A549 (cell line): Measurements from ENCODE around the gene LELP1. TPM values are rescaled to one million over a fixed set of nuclear protein-coding genes. Genes with fewer than 3 reads are reported as not detected.
"Not testable (repeated sequence)": the region's sequence is repeated elsewhere in the genome, so short reads cannot be mapped to it uniquely, and the experiment has no call there.

Experiments used
- ATAC-seq, 2 experiments: fragments of 200-7000 bp in 1 of 2; fragments of >200 bp in 1 of 2; cut with Nextera tagmentation in 1 of 2; cut with Tn5 transposase in 1 of 2; 3 replicates each; pipeline versions ENCODE4 v1.8.0 to v1.9.1; 2018 to 2020; ENCODE audit warnings: mild to moderate bottlenecking in 1 of 2, moderate library complexity in 1 of 2
- CTCF ChIA-PET: fragments of 300-600 bp; sonication (Branson Sonifier 250); formaldehyde crosslinking; extraction: SDS; loops from one replicate; lab custom pipeline; 2021; ENCODE audit warnings: antibody characterized with exemption, inconsistent platforms; lab: Yijun Ruan, JAX
- POLR2A ChIA-PET: fragments of 350-600 bp; formaldehyde crosslinking; extraction: SDS; loops from one replicate; lab custom pipeline; 2021; ENCODE audit warnings: antibody characterized with exemption, inconsistent platforms; lab: Yijun Ruan, JAX
- DNase-seq, 2 experiments: peaks; one replicate each; pipeline versions ENCODE4 v3.0.0 to v3.0.0-alpha.2; 2011 to 2016; ENCODE audit warnings: low read depth in 1 of 2, low spot score in 1 of 2
- FAIRE-seq: peaks from 2 replicates; lab custom pipeline; 2011; peaks lifted over from hg19 to GRCh38; lab: Jason Lieb, UNC
- H3K27ac ChIP-seq, 2 experiments: fragments of >200 bp; sonication (Bioruptor Twin); formaldehyde crosslinking; 3 replicates each; pipeline ENCODE4 v1.5.1; 2016 to 2017
- H3K4me1 ChIP-seq: fragments of >200 bp; sonication (Bioruptor Twin); formaldehyde crosslinking; 3 replicates; pipeline ENCODE4 v1.6.1; 2016
- H3K4me2 ChIP-seq: fragments of >200 bp; sonication (Bioruptor Twin); formaldehyde crosslinking; 3 replicates; pipeline ENCODE4 v1.6.1; 2016
- H3K4me3 ChIP-seq: fragments of >200 bp; sonication (Bioruptor Twin); formaldehyde crosslinking; 3 replicates; pipeline ENCODE4 v1.5.1; 2016
- H3K9me3 ChIP-seq: fragments of >200 bp; sonication (Bioruptor Twin); formaldehyde crosslinking; 3 replicates; pipeline ENCODE4 v1.6.1; 2016
- ATOH8 ChIP-seq: fragments of 250-450 bp; sonication (Bioruptor Pico); IDR thresholded peaks from 2 replicates; pipeline ENCODE4 v1.5.0; 2020; ENCODE audit warnings: low read depth, mild to moderate bottlenecking, moderate library complexity
- CBX8 ChIP-seq: fragments of 200-600 bp; sonication (generic); IDR thresholded peaks from 2 replicates; pipeline ENCODE4 v1.6.1; 2016
- EHF ChIP-seq: fragments of 250-450 bp; sonication (Bioruptor Pico); IDR thresholded peaks from 2 replicates; pipeline ENCODE4 v1.5.0; 2020; ENCODE audit warnings: mild to moderate bottlenecking
- EP300 ChIP-seq, 2 experiments: fragments of >200 bp; sonication (Bioruptor Twin); formaldehyde crosslinking; IDR thresholded peaks; 2 replicates in 1 of 2; 3 replicates in 1 of 2; pipeline ENCODE4 v1.6.1; 2016 to 2017
- ESRRA ChIP-seq: fragments of 150-350 bp; IDR thresholded peaks from 2 replicates; pipeline ENCODE4 v1.6.1; 2014; ENCODE audit warnings: mild to moderate bottlenecking, low read length, borderline replicate concordance
- FOSL2 ChIP-seq, 2 experiments: fragments of 450-650 bp in 1 of 2; fragments of >200 bp in 1 of 2; sonication (Bioruptor Twin) in 1 of 2; formaldehyde crosslinking; IDR thresholded peaks; 2 replicates each; pipeline versions ENCODE4 v1.5.0 to v1.6.1; 2016 to 2020; ENCODE audit warnings: mild to moderate bottlenecking in 1 of 2, moderate library complexity in 1 of 2
- GATA3 ChIP-seq: IDR thresholded peaks from 2 replicates; pipeline ENCODE4 v1.6.1; 2012; ENCODE audit warnings: borderline replicate concordance
- KDM5A ChIP-seq: fragments of 200-600 bp; sonication (generic); IDR thresholded peaks from 2 replicates; pipeline ENCODE4 v1.6.1; 2016; ENCODE audit warnings: antibody characterized with exemption, mild to moderate bottlenecking
- MAFK ChIP-seq: fragments of 450-650 bp; IDR thresholded peaks from 2 replicates; pipeline ENCODE4 v1.6.1; 2014; ENCODE audit not compliant: partially characterized antibody
- POLR2A ChIP-seq: IDR thresholded peaks from 2 replicates; pipeline ENCODE4 v1.6.1; 2012; ENCODE audit warnings: mild to moderate bottlenecking, low read length
- RAD21 ChIP-seq, 2 experiments: fragments of >200 bp in 1 of 2; sonication (Bioruptor Twin) in 1 of 2; formaldehyde crosslinking in 1 of 2; IDR thresholded peaks in 1 of 2; conservative IDR thresholded peaks in 1 of 2; 2 replicates in 1 of 2; 3 replicates in 1 of 2; pipeline ENCODE4 v1.6.1; 2012 to 2018; ENCODE audit warnings: inconsistent platforms in 1 of 2
- RCOR1 ChIP-seq: fragments of 150-350 bp; IDR thresholded peaks from 2 replicates; pipeline ENCODE4 v1.6.1; 2014; ENCODE audit warnings: antibody characterized with exemption, low read length, low read depth
- RNF2 ChIP-seq: fragments of 200-600 bp; sonication (generic); IDR thresholded peaks from 2 replicates; pipeline ENCODE4 v1.6.1; 2016; ENCODE audit warnings: low read depth, mild to moderate bottlenecking, antibody characterized with exemption, moderate library complexity, borderline replicate concordance
- SMC3 ChIP-seq: fragments of >200 bp; sonication (Bioruptor Twin); formaldehyde crosslinking; IDR thresholded peaks from 3 replicates; pipeline ENCODE4 v1.6.1; 2018; ENCODE audit warnings: inconsistent platforms
- ZC3H11A ChIP-seq: fragments of 450-650 bp; IDR thresholded peaks from 2 replicates; pipeline ENCODE4 v1.6.1; 2014; ENCODE audit warnings: antibody characterized with exemption, mild to moderate bottlenecking
- WGBS: methylation state at CpG from one replicate; pipeline ENCODE4 v1.1.6; 2017; ENCODE audit errors: missing lambda C conversion rate; 5-methylcytosine and 5-hydroxymethylcytosine counted together
- polyA plus RNA-seq, 4 experiments: library from polyadenylated mRNA; depleted of rRNA in 3 of 4; stranded (reverse); fragments of >200 nt; fragmentation: RNase III in 1 of 4; extraction: RNeasy Plus Mini Kit Qiagen cat#74134 plus additional on column Dnase treatment in 1 of 4; gene quantifications; 2 replicates in 3 of 4; 3 replicates in 1 of 4; pipeline ENCODE4 v1.2.3, GENCODE V29; 2011 to 2017
- TF ChIP-seq, protein P1 (sequence below): fragments of 150-350 bp; IDR thresholded peaks from 2 replicates; pipeline ENCODE4 v1.6.1; 2014; ENCODE audit warnings: low read depth, mild to moderate bottlenecking, low read length
- TF ChIP-seq, protein P2 (sequence below): fragments of >200 bp; sonication (Bioruptor Twin); formaldehyde crosslinking; IDR thresholded peaks from 2 replicates; pipeline ENCODE4 v1.6.1; 2016
- TF ChIP-seq, protein P3 (sequence below): fragments of 250-450 bp; sonication (Bioruptor Pico); IDR thresholded peaks from 2 replicates; pipeline ENCODE4 v1.5.0; 2021; ENCODE audit warnings: mild to moderate bottlenecking, moderate library complexity, borderline replicate concordance

The LELP1 gene
- polyA plus RNA-seq, 2 of the 4 experiments (the other 2 are of a cell fraction): not detected

GRCh38 chr1:153227810-153228209 lies 24.6 kb downstream of the LELP1 start:
- no peak overlapping the region for H3K4me2 ChIP-seq
- CTCF ChIA-PET: interaction anchor here (0.8 to 3.1 kb wide), 2 partner anchors 10 to 195 kb away, joined by 3 to 15 read pairs; no protein-coding TSS in a partner anchor
- H3K4me1 ChIP-seq: no peaks in the 10 kb centered on the region
- H3K27ac ChIP-seq: no peak overlapping the region
- H3K4me3 ChIP-seq: no peak overlapping the region
- TF ChIP-seq ZC3H11A (no peak), GATA3 (no peak), MAFK (no peak), KDM5A (no peak), RCOR1 (no peak)
- TF ChIP-seq, protein P1, sequence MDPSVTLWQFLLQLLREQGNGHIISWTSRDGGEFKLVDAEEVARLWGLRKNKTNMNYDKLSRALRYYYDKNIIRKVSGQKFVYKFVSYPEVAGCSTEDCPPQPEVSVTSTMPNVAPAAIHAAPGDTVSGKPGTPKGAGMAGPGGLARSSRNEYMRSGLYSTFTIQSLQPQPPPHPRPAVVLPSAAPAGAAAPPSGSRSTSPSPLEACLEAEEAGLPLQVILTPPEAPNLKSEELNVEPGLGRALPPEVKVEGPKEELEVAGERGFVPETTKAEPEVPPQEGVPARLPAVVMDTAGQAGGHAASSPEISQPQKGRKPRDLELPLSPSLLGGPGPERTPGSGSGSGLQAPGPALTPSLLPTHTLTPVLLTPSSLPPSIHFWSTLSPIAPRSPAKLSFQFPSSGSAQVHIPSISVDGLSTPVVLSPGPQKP: no peak
- TF ChIP-seq, all 56 proteins: peak for 0
- WGBS: 17% methylated on average over 2 of the region's 2 CpGs
- H3K9me3 ChIP-seq: no peaks in the 10 kb centered on the region
- POLR2A ChIA-PET: no interaction called here
- no peak for FAIRE-seq
- no peak for DNase-seq
- ATAC-seq: no peak

GRCh38 chr1:153228491-153228890 lies 25.3 kb downstream of the LELP1 start:
- H3K4me3 ChIP-seq: no peak overlapping the region
- CTCF ChIA-PET: interaction anchor here (0.8 to 3.1 kb wide), 6 partner anchors 10 to 575 kb away, joined by 3 to 15 read pairs (median 3); no protein-coding TSS in a partner anchor
- no peak overlapping the region for H3K4me2 ChIP-seq
- WGBS: 23% methylated on average over 1 of the region's 1 CpG
- no peaks in the 10 kb centered on the region for H3K9me3 ChIP-seq
- TF ChIP-seq ATOH8 (no peak), RNF2 (no peak)
- no peak for FAIRE-seq
- no peak for ATAC-seq
- DNase-seq: no peak
- POLR2A ChIA-PET: no interaction called here
- no peaks in the 10 kb centered on the region for H3K4me1 ChIP-seq
- H3K27ac ChIP-seq: no peak overlapping the region

DNA sequence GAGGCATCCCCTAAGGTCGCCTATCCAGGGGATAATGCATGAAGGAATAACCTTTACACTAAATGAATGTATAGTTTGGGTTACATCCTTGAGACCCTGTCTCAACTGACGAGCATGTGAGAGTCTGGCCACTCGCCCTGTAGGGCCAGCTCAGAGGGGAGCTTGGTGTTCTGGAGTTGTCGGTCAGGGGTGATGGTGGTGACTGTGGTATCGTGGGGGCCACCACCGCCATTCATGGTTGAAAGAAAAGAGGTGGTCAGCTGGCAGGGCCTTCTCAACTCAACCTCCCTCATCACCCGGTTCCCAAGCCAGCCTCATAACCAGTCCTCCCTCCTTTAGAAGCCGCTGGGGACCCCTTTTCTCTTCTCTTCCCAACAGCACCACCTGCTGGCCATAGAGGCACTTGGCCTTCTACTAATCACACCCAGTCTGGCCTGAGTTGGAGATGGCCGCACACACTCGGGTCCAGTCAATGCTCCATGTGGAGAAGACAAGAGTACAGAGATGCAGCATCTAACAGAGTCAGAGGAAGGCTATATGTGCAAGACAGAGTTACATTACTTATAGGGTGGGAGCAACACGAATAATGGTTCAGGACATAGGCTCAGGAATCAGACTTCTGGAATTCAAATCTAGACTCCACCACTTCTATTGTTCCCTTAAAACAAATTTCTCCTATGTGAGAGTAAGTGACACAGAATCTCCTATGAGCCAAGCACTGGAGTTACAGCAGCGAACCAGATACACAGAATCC lies 26.0 kb downstream of the LELP1 start:
- FAIRE-seq: peak; percentile 88
- CTCF ChIA-PET: interaction anchor here (0.8 to 3.1 kb wide), 7 partner anchors 9 to 576 kb away, joined by 3 to 15 read pairs (median 3); no protein-coding TSS in a partner anchor
- POLR2A ChIA-PET: not testable (repeated sequence)

DNA sequence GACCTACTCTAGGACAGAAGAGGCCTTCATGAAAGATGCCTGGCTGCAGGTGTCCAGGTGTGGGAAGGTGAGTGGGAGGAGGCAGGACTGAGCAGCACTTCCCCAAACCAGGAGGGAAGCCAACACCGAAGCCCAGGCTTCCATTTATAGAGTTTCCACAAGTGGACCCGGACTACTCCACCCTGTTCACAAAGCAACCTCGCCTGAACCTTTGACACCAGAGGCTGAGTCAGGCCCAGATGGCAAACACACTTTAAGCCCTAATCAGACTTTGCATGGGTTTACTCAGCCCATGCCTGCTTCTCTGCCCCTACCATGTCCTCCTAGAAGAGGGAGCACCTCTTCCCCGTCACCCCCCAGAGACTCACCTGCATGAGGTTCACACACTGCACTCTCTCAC lies 28.1 kb downstream of the LELP1 start:
- H3K4me2 ChIP-seq: no peak overlapping the region
- TF ChIP-seq CBX8: no peak
- no peak overlapping the region for H3K4me3 ChIP-seq
- 12% methylated on average over 4 of the region's 4 CpGs for WGBS
- no peaks in the 10 kb centered on the region for H3K9me3 ChIP-seq
- POLR2A ChIA-PET: no interaction called here
- no peak overlapping the region for H3K27ac ChIP-seq
- H3K4me1 ChIP-seq: no peaks in the 10 kb centered on the region
- ATAC-seq (no peak), FAIRE-seq (no peak), DNase-seq (no peak)
- CTCF ChIA-PET: interaction anchor here (1.3 to 1.6 kb wide), 3 partner anchors 18 to 22 kb away, joined by 3 to 5 read pairs (median 3); no protein-coding TSS in a partner anchor

More for the DNA sequence above, 26.0 kb downstream of the LELP1 start:
- H3K9me3 ChIP-seq: not testable (repeated sequence)
- TF ChIP-seq SMC3: 0 out of 3 replicates have a peak, but pooled peaks have one; percentile 6
- peak in 1 of 2 experiments; percentile 28; a peak in 1 of 5 replicates for TF ChIP-seq RAD21 (conservative IDR thresholded peaks at IDR 0.05 in 1 of 2, IDR thresholded peaks at IDR 0.05 in 1 of 2)
- TF ChIP-seq, all 56 proteins: peak for 2; not testable (repeated sequence) for 54
- ATAC-seq: peak; percentile 79 to 92
- H3K4me1 ChIP-seq, H3K4me3 ChIP-seq, H3K27ac ChIP-seq, H3K4me2 ChIP-seq: not testable (repeated sequence)
- WGBS: 17% methylated on average over 12 of the region's 12 CpGs
- peak in 1 of 2 experiments; percentile 6 for DNase-seq

DNA sequence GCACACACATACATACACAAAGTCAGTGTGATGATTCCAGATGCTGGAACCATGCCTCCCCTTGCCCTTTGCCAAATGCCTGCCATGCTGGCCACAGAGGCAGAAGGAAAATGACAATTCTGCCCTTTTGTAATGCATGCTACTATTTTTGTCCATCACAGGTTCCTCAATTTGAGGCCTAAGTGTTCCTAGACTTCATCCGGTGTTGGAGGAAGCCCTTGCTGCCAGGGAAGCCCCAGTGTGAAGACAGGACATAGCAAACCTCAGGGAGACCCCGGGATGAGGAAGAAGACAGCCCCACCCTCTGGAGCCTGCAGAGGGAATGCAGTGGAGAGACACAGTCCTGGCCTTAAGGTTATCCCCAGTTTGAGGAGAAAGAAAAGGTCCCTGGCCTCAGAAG lies 28.6 kb downstream of the LELP1 start:
- WGBS: 0% methylated on average over 2 of the region's 2 CpGs
- Histone ChIP-seq H3K9me3 (no peaks in the 10 kb centered on the region), H3K4me2 (no peak overlapping the region), H3K4me1 (no peaks in the 10 kb centered on the region), H3K27ac (no peak overlapping the region), H3K4me3 (no peak overlapping the region)
- ATAC-seq (no peak), DNase-seq (no peak), FAIRE-seq (no peak)
- CTCF ChIA-PET: interaction anchor here (2.8 kb wide), 1 partner anchor 9 kb away, joined by 13 read pairs; no protein-coding TSS in a partner anchor
- POLR2A ChIA-PET: no interaction called here
- no peak for TF ChIP-seq EP300 (IDR thresholded peaks at IDR 0.05)
- TF ChIP-seq, protein P1: no peak
- no peak for TF ChIP-seq POLR2A
- TF ChIP-seq, protein P2, sequence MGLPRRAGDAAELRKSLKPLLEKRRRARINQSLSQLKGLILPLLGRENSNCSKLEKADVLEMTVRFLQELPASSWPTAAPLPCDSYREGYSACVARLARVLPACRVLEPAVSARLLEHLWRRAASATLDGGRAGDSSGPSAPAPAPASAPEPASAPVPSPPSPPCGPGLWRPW: no peak
- no peak for TF ChIP-seq FOSL2 (IDR thresholded peaks at IDR 0.05)
- TF ChIP-seq FOSL2 (CRISPR knock-in tag; IDR thresholded peaks at IDR 0.05): no peak
- TF ChIP-seq EHF (CRISPR knock-in tag): no peak
- TF ChIP-seq, protein P3, sequence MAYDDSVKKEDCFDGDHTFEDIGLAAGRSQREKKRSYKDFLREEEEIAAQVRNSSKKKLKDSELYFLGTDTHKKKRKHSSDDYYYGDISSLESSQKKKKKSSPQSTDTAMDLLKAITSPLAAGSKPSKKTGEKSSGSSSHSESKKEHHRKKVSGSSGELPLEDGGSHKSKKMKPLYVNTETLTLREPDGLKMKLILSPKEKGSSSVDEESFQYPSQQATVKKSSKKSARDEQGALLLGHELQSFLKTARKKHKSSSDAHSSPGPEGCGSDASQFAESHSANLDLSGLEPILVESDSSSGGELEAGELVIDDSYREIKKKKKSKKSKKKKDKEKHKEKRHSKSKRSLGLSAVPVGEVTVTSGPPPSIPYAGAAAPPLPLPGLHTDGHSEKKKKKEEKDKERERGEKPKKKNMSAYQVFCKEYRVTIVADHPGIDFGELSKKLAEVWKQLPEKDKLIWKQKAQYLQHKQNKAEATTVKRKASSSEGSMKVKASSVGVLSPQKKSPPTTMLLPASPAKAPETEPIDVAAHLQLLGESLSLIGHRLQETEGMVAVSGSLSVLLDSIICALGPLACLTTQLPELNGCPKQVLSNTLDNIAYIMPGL (CRISPR knock-in tag): no peak
- no peak for TF ChIP-seq ESRRA
- no peak for TF ChIP-seq MAFK
